Activated B cell treated with CpG ODN at 0.5 μM for 24 hours (primary cell): ENCODE data around the gene ADCY3. TPM values are rescaled to one million over a fixed set of nuclear protein-coding genes. Genes with fewer than 3 reads are reported as not detected.

Experiments used
- ATAC-seq: fragments of 200-7000 bp; cut with Tn5 transposase; one replicate; pipeline ENCODE4 v1.10.0; 2021; ENCODE audit warnings: low read depth, mild to moderate bottlenecking, moderate library complexity
- CTCF ChIA-PET: fragments of 350-600 bp; sonication (Branson Sonifier 250); formaldehyde crosslinking; loops from one replicate; lab custom pipeline; 2021; ENCODE audit warnings: antibody characterized with exemption; lab: Charles Lee
- POLR2A ChIA-PET: fragments of 350-600 bp; sonication (Branson Sonifier 250); formaldehyde crosslinking; loops from one replicate; lab custom pipeline; 2021; ENCODE audit warnings: antibody characterized with exemption; lab: Charles Lee
- DNase-seq: peaks from one replicate; pipeline ENCODE4 v3.0.0; 2022
- H3K27ac Mint-ChIP-seq: one replicate; pipeline ENCODE4 v1.8.0; 2020; ENCODE audit warnings: mixed read lengths
- H3K27me3 Mint-ChIP-seq: one replicate; pipeline ENCODE4 v1.8.0; 2021; ENCODE audit warnings: mixed read lengths
- H3K36me3 Mint-ChIP-seq: one replicate; pipeline ENCODE4 v1.8.0; 2021; ENCODE audit warnings: low read depth, mixed read lengths
- H3K4me1 Mint-ChIP-seq: one replicate; pipeline ENCODE4 v1.8.0; 2021; ENCODE audit warnings: mixed read lengths
- H3K4me3 Mint-ChIP-seq: one replicate; pipeline ENCODE4 v1.8.0; 2020; ENCODE audit warnings: mild to moderate bottlenecking, mixed read lengths
- H3K9me3 Mint-ChIP-seq: one replicate; pipeline ENCODE4 v1.8.0; 2020; ENCODE audit warnings: mixed read lengths
- intact Hi-C: fragments of 100-400 bp; cut with micrococcal nuclease; formaldehyde crosslinking; loops from one replicate; pipeline ENCODE4 v1.15.1; 2024
- total RNA-seq: library from RNA; stranded (reverse); gene quantifications from 2 replicates; pipeline ENCODE4 v1.2.3, GENCODE V29; 2022
- TF ChIP-seq, protein P1 (sequence below): fragments of 200-600 bp; IDR thresholded peaks from one replicate; pipeline ENCODE4 v1.8.0; 2022; ENCODE audit warnings: antibody characterized with exemption, mild to moderate bottlenecking

Gene ADCY3
- total RNA-seq, 1 donor from 2014 or later = 126 TPM

DNA sequence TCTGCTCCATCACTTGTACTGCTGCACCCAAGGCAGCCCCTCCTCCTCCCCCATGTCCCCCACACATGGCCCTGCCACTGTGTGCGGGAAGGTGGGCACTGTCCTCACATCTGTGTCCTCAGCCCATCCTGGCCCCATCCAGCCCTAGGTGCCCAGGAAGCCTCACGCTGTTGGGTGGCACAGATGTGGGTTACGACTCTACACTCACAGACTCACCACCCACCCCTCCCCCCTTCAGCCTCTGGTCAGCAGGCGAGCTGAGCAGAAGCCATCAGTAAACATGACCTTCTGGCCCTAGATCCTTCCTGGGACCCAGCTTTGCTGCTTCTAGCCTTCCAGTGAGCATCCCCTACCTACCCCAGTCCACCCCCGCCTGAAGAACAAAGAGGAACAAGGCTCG lies 43.0 kb downstream of the ADCY3 start:
- peaks cover 26% of the 10 kb centered on the region for H3K36me3 Mint-ChIP-seq
- no peak overlapping the region for H3K4me3 Mint-ChIP-seq
- no peak for ATAC-seq
- TF ChIP-seq, protein P1, sequence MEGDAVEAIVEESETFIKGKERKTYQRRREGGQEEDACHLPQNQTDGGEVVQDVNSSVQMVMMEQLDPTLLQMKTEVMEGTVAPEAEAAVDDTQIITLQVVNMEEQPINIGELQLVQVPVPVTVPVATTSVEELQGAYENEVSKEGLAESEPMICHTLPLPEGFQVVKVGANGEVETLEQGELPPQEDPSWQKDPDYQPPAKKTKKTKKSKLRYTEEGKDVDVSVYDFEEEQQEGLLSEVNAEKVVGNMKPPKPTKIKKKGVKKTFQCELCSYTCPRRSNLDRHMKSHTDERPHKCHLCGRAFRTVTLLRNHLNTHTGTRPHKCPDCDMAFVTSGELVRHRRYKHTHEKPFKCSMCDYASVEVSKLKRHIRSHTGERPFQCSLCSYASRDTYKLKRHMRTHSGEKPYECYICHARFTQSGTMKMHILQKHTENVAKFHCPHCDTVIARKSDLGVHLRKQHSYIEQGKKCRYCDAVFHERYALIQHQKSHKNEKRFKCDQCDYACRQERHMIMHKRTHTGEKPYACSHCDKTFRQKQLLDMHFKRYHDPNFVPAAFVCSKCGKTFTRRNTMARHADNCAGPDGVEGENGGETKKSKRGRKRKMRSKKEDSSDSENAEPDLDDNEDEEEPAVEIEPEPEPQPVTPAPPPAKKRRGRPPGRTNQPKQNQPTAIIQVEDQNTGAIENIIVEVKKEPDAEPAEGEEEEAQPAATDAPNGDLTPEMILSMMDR = no peak
- no peaks in the 10 kb centered on the region for H3K27me3 Mint-ChIP-seq
- POLR2A ChIA-PET = no interaction called here
- H3K9me3 Mint-ChIP-seq = no peaks in the 10 kb centered on the region
- CTCF ChIA-PET = no interaction called here
- intact Hi-C loops = no loop called here
- DNase-seq = no peak
- H3K27ac Mint-ChIP-seq = no peak overlapping the region
- H3K4me1 Mint-ChIP-seq = peaks cover 19% of the 10 kb centered on the region

DNA sequence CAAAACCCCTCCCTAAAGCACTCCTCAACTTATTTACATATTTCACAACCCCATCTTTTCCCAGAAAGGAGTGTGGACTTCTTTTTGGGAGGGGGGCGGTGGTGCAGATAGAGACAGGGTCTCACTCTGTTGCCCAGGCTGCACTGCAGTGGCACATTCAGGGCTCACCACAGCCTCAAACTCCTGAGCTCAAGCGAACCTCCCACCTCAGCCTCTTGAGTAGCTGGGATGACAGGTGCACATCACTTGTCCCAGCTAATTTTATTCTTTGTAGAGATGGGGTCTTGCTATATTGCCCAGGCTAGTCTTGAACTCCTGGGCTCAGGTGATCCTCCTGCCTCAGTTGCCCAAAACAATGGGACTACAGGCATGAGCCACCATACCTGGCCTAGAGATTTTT lies 44.1 kb downstream of the ADCY3 start:
- Mint-ChIP-seq H3K27ac (no peak overlapping the region), H3K4me3 (no peak overlapping the region), H3K27me3 (no peaks in the 10 kb centered on the region), H3K4me1 (peaks cover 7% of the 10 kb centered on the region), H3K36me3 (peaks cover 36% of the 10 kb centered on the region), H3K9me3 (no peaks in the 10 kb centered on the region)
- ChIA-PET CTCF (no interaction called here), POLR2A (no interaction called here)
- ATAC-seq (no peak), DNase-seq (no peak)
- TF ChIP-seq, protein P1 = no peak
- intact Hi-C loops = no loop called here

GRCh38 chr2:24875272-24875671 lies 44.8 kb downstream of the ADCY3 start:
- ATAC-seq (no peak), DNase-seq (no peak)
- Mint-ChIP-seq H3K9me3 (no peaks in the 10 kb centered on the region), H3K27me3 (no peaks in the 10 kb centered on the region), H3K4me1 (peaks cover 2% of the 10 kb centered on the region), H3K27ac (no peak overlapping the region), H3K36me3 (peaks cover 41% of the 10 kb centered on the region), H3K4me3 (no peak overlapping the region)
- ChIA-PET POLR2A (no interaction called here), CTCF (no interaction called here)
- intact Hi-C loops = no loop called here
- TF ChIP-seq, protein P1 = no peak

- ATAC-seq = no peak
- Mint-ChIP-seq H3K4me1 (peaks cover 2% of the 10 kb centered on the region), H3K27ac (no peak overlapping the region), H3K36me3 (peaks cover 45% of the 10 kb centered on the region), H3K27me3 (no peaks in the 10 kb centered on the region), H3K9me3 (no peaks in the 10 kb centered on the region), H3K4me3 (no peak overlapping the region)
- CTCF ChIA-PET = no interaction called here
- intact Hi-C loops = no loop called here
- POLR2A ChIA-PET = no interaction called here
- TF ChIP-seq, protein P1 = no peak
- no peak for DNase-seq
Observed at GRCh38 chr2:24874035-24874434, 46.0 kb downstream of the ADCY3 start.

GRCh38 chr2:24873619-24874018 lies 46.4 kb downstream of the ADCY3 start:
- H3K9me3 Mint-ChIP-seq = no peaks in the 10 kb centered on the region
- ATAC-seq (no peak), DNase-seq (no peak)
- H3K36me3 Mint-ChIP-seq = peaks cover 43% of the 10 kb centered on the region
- TF ChIP-seq, protein P1 = no peak
- intact Hi-C loops = no loop called here
- H3K27me3 Mint-ChIP-seq = no peaks in the 10 kb centered on the region
- POLR2A ChIA-PET = no interaction called here
- CTCF ChIA-PET = no interaction called here
- H3K4me3 Mint-ChIP-seq = no peak overlapping the region
- peaks cover 2% of the 10 kb centered on the region for H3K4me1 Mint-ChIP-seq
- H3K27ac Mint-ChIP-seq = no peak overlapping the region
